ENCODE data around the gene TAF3. TPM values are rescaled to one million over a fixed set of nuclear protein-coding genes. Genes with fewer than 3 reads are reported as not detected.

TAF3 gene
- total RNA-seq, 1 donor from 2014 or later, result 11.8 TPM

- ATAC-seq (no peak), DNase-seq (ENCODE audit: missing footprints) (no peak)
- intact Hi-C loops (cut with DNase I), result no loop called here
Measured at GRCh38 chr10:7952266-7952665, 134.0 kb downstream of the TAF3 start.

DNA sequence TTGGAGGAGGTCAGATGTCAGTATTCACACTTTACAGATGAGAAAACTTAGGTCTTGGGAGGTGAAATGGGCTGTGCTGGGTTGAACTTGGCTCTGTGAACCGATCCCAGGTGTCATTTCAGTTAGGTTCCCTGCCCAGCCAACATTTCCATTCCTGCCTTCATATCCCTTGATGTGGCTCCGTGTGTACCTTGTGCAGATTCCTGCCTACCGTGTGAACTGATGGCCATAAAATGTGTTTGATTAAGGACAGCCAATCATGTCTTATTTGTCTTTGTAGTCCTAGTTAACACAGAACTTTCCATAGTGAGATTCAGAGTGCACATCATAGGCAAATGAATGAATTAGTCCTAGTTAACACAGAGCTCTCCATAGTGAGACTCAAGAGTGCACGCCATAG, 135.1 kb downstream of the TAF3 start:
- ATAC-seq, result no peak

DNA sequence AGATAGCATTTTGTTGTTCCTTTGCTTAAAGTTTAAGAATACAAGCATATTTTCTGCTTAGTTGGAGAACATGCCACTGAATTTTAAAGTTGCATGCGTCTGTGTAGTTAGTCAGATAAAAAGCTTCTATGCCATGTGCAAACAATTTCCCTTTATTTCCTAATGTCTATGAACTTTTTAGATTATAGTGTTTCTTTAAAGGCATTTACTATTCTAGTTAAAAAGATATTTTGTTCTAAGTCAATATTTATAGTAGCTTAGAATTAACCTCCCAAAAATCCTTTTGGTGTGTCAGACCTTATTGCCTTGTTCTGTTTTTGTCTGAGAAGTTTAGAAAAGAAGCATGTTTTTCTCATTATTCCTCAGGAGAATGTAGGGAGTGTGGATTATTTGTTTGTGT, 137.1 kb downstream of the TAF3 start:
- DNase-seq (ENCODE audit: missing footprints) (no peak), ATAC-seq (no peak)
- intact Hi-C loops (cut with DNase I), result no loop called here

More for the DNA sequence above, 135.1 kb downstream of the TAF3 start:
- DNase-seq (ENCODE audit: missing footprints), result no peak
- intact Hi-C loops (cut with DNase I), result no loop called here

- ATAC-seq (no peak), DNase-seq (ENCODE audit: missing footprints) (no peak)
- intact Hi-C loops (cut with DNase I), result no loop called here
Measured at GRCh38 chr10:7956508-7956907, 138.2 kb downstream of the TAF3 start.

DNA sequence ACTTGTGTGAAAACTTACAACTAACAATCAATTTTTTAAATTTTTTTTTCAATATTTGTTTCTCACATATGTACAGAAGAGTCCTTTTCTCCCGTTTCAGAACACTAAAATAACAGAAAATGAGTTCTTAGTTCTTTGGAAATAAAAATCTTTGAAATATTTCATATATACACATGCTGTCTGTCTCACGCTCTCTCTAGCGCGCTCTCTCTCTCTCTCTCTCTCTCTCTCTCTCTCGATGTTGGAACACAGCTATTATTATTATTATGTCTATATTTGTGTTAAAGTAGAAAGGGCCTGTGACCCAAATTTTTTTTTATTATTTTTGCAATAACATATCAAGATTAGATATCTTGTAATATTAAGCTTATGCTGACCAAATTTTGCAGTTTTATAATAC, 139.3 kb downstream of the TAF3 start:
- ATAC-seq (no peak), DNase-seq (ENCODE audit: missing footprints) (no peak)
- intact Hi-C loops (cut with DNase I), result no loop called here

- DNase-seq (ENCODE audit: missing footprints) (no peak), ATAC-seq (no peak)
- intact Hi-C loops (cut with DNase I), result no loop called here
Measured at GRCh38 chr10:7958442-7958841, 140.1 kb downstream of the TAF3 start.

DNA sequence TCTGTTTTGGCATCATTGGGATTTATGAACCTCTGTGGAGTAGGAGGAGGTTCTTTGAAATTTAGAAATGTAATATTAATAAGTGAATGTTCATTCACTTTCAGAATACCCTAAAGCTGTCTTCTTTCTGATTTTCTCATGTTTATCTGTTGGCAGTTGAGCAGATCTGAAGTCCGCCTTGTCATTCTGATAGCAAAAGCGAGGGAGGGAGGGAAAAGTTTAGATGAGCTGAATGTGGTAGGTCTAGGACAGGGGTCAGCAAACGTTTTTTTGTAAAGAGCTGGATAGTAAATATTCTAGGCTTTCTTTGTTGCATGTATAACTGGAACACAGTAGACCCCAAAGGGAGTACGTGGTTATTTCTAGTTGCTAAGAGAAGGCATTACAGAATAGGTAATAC, 141.8 kb downstream of the TAF3 start:
- intact Hi-C loops (cut with DNase I), result no loop called here
- no peak for ATAC-seq
- no peak for DNase-seq (ENCODE audit: missing footprints)

- DNase-seq (ENCODE audit: missing footprints) (no peak), ATAC-seq (no peak)
- intact Hi-C loops (cut with DNase I), result no loop called here
Measured at GRCh38 chr10:7962592-7962991, 144.3 kb downstream of the TAF3 start.

GRCh38 chr10:7965457-7965856, 147.2 kb downstream of the TAF3 start:
- intact Hi-C loops (cut with DNase I), result no loop called here

DNA sequence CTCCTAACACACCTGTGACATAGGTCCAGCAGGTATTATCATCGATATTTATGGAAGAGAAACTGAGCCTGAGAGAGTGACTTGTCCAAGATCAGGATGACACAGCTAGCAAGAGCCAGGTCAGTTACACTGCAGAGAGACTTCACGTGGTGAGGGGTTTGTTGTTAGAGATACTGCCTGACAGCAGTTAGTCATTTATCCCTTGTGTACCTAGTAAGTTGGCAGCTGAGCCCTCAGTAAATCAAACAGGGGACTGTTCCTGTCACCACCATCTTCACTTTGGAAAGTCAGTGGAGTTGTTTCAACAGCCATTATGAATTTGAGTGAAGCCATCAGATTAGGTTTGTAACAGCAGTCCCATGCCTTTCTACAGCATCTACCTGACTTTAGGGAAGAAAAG, 148.7 kb downstream of the TAF3 start:
- intact Hi-C loops (cut with DNase I), result no loop called here
- ATAC-seq (no peak), DNase-seq (ENCODE audit: missing footprints) (no peak)

More at GRCh38 chr10:7965457-7965856, 147.2 kb downstream of the TAF3 start:
- no peak for ATAC-seq
- DNase-seq (ENCODE audit: missing footprints), result no peak

- ATAC-seq (no peak), DNase-seq (ENCODE audit: missing footprints) (no peak)
- intact Hi-C loops (cut with DNase I), result no loop called here
Measured at GRCh38 chr10:7968510-7969112, 150.3 kb downstream of the TAF3 start.

GRCh38 chr10:7969623-7970022, 151.3 kb downstream of the TAF3 start:
- intact Hi-C loops (cut with DNase I), result no loop called here
- peak; percentile 65 for DNase-seq (ENCODE audit: missing footprints)
- no peak for ATAC-seq

DNA sequence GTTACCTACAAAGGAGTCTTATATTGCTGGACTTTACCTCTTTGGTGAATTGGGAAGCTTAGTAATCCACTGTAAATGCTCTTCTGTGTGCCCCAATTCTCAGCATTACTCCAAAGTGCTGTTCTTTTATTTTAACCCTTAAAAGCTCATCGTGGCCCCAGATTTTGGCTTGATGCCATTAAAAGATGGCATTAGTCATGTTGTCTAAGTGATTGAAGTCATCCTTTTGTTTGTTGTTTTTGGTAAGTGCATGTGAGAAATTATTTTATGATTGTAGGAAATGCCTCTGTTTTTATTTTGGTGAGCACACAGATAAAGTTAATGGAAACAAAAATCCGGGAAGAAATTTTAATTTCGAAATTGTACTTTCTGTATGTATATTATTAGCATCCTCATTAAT, 153.6 kb downstream of the TAF3 start:
- DNase-seq (ENCODE audit: missing footprints), result no peak
- ATAC-seq, result no peak
- intact Hi-C loops (cut with DNase I), result no loop called here

- DNase-seq (ENCODE audit: missing footprints) (no peak), ATAC-seq (no peak)
- intact Hi-C loops (cut with DNase I), result no loop called here
Measured at GRCh38 chr10:7972367-7972766, 154.1 kb downstream of the TAF3 start.

DNA sequence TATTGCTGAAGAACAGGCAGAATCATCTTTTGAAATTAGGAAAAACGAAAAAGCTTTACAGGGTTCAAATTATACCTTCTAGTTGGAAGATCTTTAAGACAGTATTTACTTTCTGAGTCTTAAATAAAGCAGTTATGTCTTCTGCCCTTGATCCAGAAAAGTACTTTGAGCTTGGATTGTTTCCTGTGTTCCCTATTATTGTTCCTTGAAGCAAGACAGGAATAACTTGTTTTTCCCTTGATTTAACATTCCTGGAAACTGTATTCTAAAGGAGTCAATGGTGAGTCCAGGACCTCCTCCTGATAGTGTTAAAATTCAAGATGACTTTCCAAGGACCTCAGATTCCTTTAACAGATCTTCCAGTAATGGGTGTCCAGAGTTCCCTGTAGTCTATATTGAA, 161.9 kb downstream of the TAF3 start:
- ATAC-seq (no peak), DNase-seq (ENCODE audit: missing footprints) (no peak)
- intact Hi-C loops (cut with DNase I), result no loop called here

DNA sequence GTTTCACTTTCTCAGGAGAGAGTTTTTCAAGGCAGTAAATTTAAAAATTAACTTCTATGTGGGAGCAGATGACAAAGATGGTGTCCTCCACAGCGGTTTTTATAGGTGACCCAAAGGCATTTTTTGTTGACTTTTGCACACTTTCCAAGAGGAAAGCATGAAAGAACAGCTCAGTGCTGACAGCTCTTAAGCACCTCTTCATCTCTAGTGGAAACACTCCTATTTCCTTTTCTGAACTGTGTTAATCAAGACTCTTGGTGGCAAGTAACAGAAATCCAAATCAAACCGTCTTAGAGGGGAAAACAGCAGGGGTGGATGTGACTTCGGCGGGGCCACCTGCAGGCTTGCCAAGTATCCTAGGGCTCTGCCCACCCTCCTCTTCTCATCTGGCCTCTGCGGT, 164.4 kb downstream of the TAF3 start:
- intact Hi-C loops (cut with DNase I), result no loop called here
- ATAC-seq (no peak), DNase-seq (ENCODE audit: missing footprints) (no peak)

GRCh38 chr10:7984325-7984724, 166.0 kb downstream of the TAF3 start:
- intact Hi-C loops (cut with DNase I), result no loop called here
- DNase-seq (ENCODE audit: missing footprints), result no peak
- ATAC-seq, result no peak

- DNase-seq (ENCODE audit: missing footprints), result no peak
- intact Hi-C loops (cut with DNase I), result no loop called here
- no peak for ATAC-seq
Measured at GRCh38 chr10:7984896-7985295, 166.6 kb downstream of the TAF3 start.

GRCh38 chr10:7986851-7987250, 168.5 kb downstream of the TAF3 start:
- intact Hi-C loops (cut with DNase I), result no loop called here
- ATAC-seq (no peak), DNase-seq (ENCODE audit: missing footprints) (no peak)

- DNase-seq (ENCODE audit: missing footprints), result no peak
- ATAC-seq, result no peak
- intact Hi-C loops (cut with DNase I), result no loop called here
Measured at GRCh38 chr10:7988989-7989388, 170.7 kb downstream of the TAF3 start.

- intact Hi-C loops (cut with DNase I), result no loop called here
- DNase-seq (ENCODE audit: missing footprints) (no peak), ATAC-seq (no peak)
Measured at GRCh38 chr10:7998831-7999230, 180.5 kb downstream of the TAF3 start.
